CD4-positive, CD25-positive, alpha-beta regulatory T cell (primary cell): Measurements from ENCODE around the gene AHCTF1. TPM values are rescaled to one million over a fixed set of nuclear protein-coding genes. Genes with fewer than 3 reads are reported as not detected.
"Not testable (repeated sequence)": the region's sequence is repeated elsewhere in the genome, so short reads cannot be mapped to it uniquely, and the experiment has no call there.

Experiments used
- ATAC-seq, 2 donors: fragments of 150-1000 bp; cut with Tn5 transposase; one replicate each; pipeline ENCODE4 v1.10.0; 2021; ENCODE audit warnings: low read depth in 2 of 2, moderate number of reproducible peaks in 2 of 2, moderate library complexity in 1 of 2
- DNase-seq, 3 donors: peaks; one replicate each; pipeline versions ENCODE4 v3.0.0 to v3.0.0-alpha.2; 2012 to 2022; ENCODE audit warnings: mixed read lengths in 1 of 3
- H3K27ac ChIP-seq: one replicate; pipeline ENCODE4 v1.7.0; 2013; ENCODE audit warnings: mild to moderate bottlenecking, low read length; ENCODE audit not compliant: insufficient read depth, poor library complexity, severe bottlenecking
- H3K27me3 ChIP-seq: one replicate; pipeline ENCODE4 v1.7.0; 2013; ENCODE audit warnings: low read length; ENCODE audit not compliant: control insufficient read depth, insufficient read depth
- H3K36me3 ChIP-seq: one replicate; pipeline ENCODE4 v1.7.0; 2013; ENCODE audit warnings: mild to moderate bottlenecking, low read length, moderate library complexity; ENCODE audit not compliant: control insufficient read depth, insufficient read depth
- H3K4me1 ChIP-seq: 2 replicates; pipeline ENCODE4 v1.7.0; 2013; ENCODE audit warnings: mild to moderate bottlenecking, low read length; ENCODE audit not compliant: insufficient read depth, control insufficient read depth, poor library complexity, severe bottlenecking
- H3K4me3 ChIP-seq: one replicate; pipeline ENCODE4 v1.7.0; 2013; ENCODE audit warnings: low read depth, mild to moderate bottlenecking, low read length, moderate library complexity
- H3K9me3 ChIP-seq, 2 experiments: 1 replicate in 1 of 2; 2 replicates in 1 of 2; pipeline ENCODE4 v1.7.0; 2013; ENCODE audit warnings: low read length in 2 of 2, mild to moderate bottlenecking in 1 of 2, moderate library complexity in 1 of 2; ENCODE audit not compliant: control insufficient read depth in 2 of 2
- H3K27ac Mint-ChIP-seq, 3 donors: one replicate each; pipeline ENCODE4 v1.8.0; 2020 to 2022; ENCODE audit warnings: mild to moderate bottlenecking in 3 of 3, mixed read lengths in 3 of 3, moderate library complexity in 2 of 3
- H3K27me3 Mint-ChIP-seq: one replicate; pipeline ENCODE4 v1.8.0; 2022; ENCODE audit warnings: mild to moderate bottlenecking, mixed read lengths
- H3K36me3 Mint-ChIP-seq: one replicate; pipeline ENCODE4 v1.8.0; 2020; ENCODE audit warnings: mixed read lengths
- H3K4me1 Mint-ChIP-seq, 4 donors: one replicate each; pipeline ENCODE4 v1.8.0; 2020 to 2022; ENCODE audit warnings: mixed read lengths in 4 of 4, mild to moderate bottlenecking in 1 of 4
- H3K4me3 Mint-ChIP-seq, 4 donors: one replicate each; pipeline ENCODE4 v1.8.0; 2020 to 2022; ENCODE audit warnings: mild to moderate bottlenecking in 4 of 4, mixed read lengths in 4 of 4, moderate library complexity in 3 of 4
- H3K9me3 Mint-ChIP-seq, 7 donors: one replicate each; pipeline ENCODE4 v1.8.0; 2020 to 2022; ENCODE audit warnings: mixed read lengths in 7 of 7, mild to moderate bottlenecking in 3 of 7, moderate library complexity in 2 of 7
- polyA plus RNA-seq, 4 donors: library from polyadenylated mRNA; unstranded; fragments of 300-500 nt; fragmentation: Illumina TruSeq; gene quantifications; one replicate each; pipeline ENCODE4 v1.2.3, GENCODE V29; 2021
- total RNA-seq: library from RNA; stranded (reverse); gene quantifications from one replicate; pipeline ENCODE4 v1.2.3, GENCODE V29; 2022

Gene AHCTF1
- total and polyA plus RNA-seq, 5 donors from 2014 or later: 11.2 to 77.0 (median 14.4) TPM

- H3K36me3 Mint-ChIP-seq: peaks cover 46% of the 10 kb centered on the region
- peaks cover 0 to 7% (median 3%) of the 10 kb centered on the region in 4 donors for H3K4me1 Mint-ChIP-seq
- H3K36me3 ChIP-seq: peaks cover 87% of the 10 kb centered on the region
- H3K4me3 ChIP-seq: no peak overlapping the region
- H3K9me3 Mint-ChIP-seq: no peaks in the 10 kb centered on the region
- DNase-seq: no peak
- no peaks in the 10 kb centered on the region for H3K4me1 ChIP-seq
- no peak for ATAC-seq
- H3K27ac ChIP-seq: no peak overlapping the region
- no peaks in the 10 kb centered on the region for H3K27me3 Mint-ChIP-seq
- H3K4me3 Mint-ChIP-seq: no peak overlapping the region
- peak overlapping the region in 1 of 3 donors; percentile 79 for H3K27ac Mint-ChIP-seq
- no peaks in the 10 kb centered on the region for H3K27me3 ChIP-seq
- H3K9me3 ChIP-seq: no peaks in the 10 kb centered on the region
Observed at GRCh38 chr1:246860401-246860800, 71.3 kb downstream of the AHCTF1 start.

- Mint-ChIP-seq H3K4me3 (no peak overlapping the region), H3K9me3 (no peaks in the 10 kb centered on the region), H3K36me3 (peaks cover 46% of the 10 kb centered on the region), H3K27me3 (no peaks in the 10 kb centered on the region), H3K4me1 (peaks cover 0 to 7% (median under 1%) of the 10 kb centered on the region in 4 donors), H3K27ac (no peak overlapping the region)
- ATAC-seq: no peak
- H3K4me3 ChIP-seq: no peak overlapping the region
- H3K9me3 ChIP-seq: no peaks in the 10 kb centered on the region
- no peak overlapping the region for H3K27ac ChIP-seq
- H3K36me3 ChIP-seq: peaks cover 93% of the 10 kb centered on the region
- no peak for DNase-seq
- H3K4me1 ChIP-seq: no peaks in the 10 kb centered on the region
- H3K27me3 ChIP-seq: no peaks in the 10 kb centered on the region
Observed at GRCh38 chr1:246856371-246856770, 75.4 kb downstream of the AHCTF1 start.

GRCh38 chr1:246850640-246851039 lies 81.1 kb downstream of the AHCTF1 start:
- H3K27me3 ChIP-seq, H3K4me1 ChIP-seq, H3K27ac Mint-ChIP-seq, H3K9me3 Mint-ChIP-seq, H3K27me3 Mint-ChIP-seq, H3K4me1 Mint-ChIP-seq, H3K27ac ChIP-seq, H3K4me3 ChIP-seq, DNase-seq, H3K9me3 ChIP-seq, H3K4me3 Mint-ChIP-seq, ATAC-seq: not testable (repeated sequence)
- H3K36me3 Mint-ChIP-seq: peaks cover 47% of the 10 kb centered on the region
- peaks cover 85% of the 10 kb centered on the region for H3K36me3 ChIP-seq

- H3K9me3 Mint-ChIP-seq: peaks cover 0 to 1% (median 0%) of the 10 kb centered on the region in 7 donors
- no peak overlapping the region for H3K4me3 Mint-ChIP-seq
- H3K36me3 ChIP-seq: peaks cover 68% of the 10 kb centered on the region
- peaks cover 25% of the 10 kb centered on the region for H3K36me3 Mint-ChIP-seq
- no peaks in the 10 kb centered on the region for H3K4me1 ChIP-seq
- H3K4me3 ChIP-seq: no peak overlapping the region
- no peaks in the 10 kb centered on the region for H3K27me3 ChIP-seq
- ATAC-seq: no peak
- H3K27me3 Mint-ChIP-seq: no peaks in the 10 kb centered on the region
- no peaks in the 10 kb centered on the region for H3K9me3 ChIP-seq
- DNase-seq: no peak
- H3K27ac ChIP-seq: no peak overlapping the region
- H3K27ac Mint-ChIP-seq: no peak overlapping the region
- peaks cover 0 to 13% (median 3%) of the 10 kb centered on the region in 4 donors for H3K4me1 Mint-ChIP-seq
Observed at GRCh38 chr1:246843876-246844275, 87.9 kb downstream of the AHCTF1 start.

GRCh38 chr1:246840761-246841160 lies 91.0 kb downstream of the AHCTF1 start:
- peaks cover 42% of the 10 kb centered on the region for H3K36me3 ChIP-seq
- H3K4me3 ChIP-seq, H3K27ac ChIP-seq, H3K27ac Mint-ChIP-seq, H3K4me1 Mint-ChIP-seq, H3K4me3 Mint-ChIP-seq, H3K27me3 Mint-ChIP-seq, H3K9me3 ChIP-seq, ATAC-seq, DNase-seq, H3K4me1 ChIP-seq, H3K9me3 Mint-ChIP-seq, H3K27me3 ChIP-seq: not testable (repeated sequence)
- peaks cover 19% of the 10 kb centered on the region for H3K36me3 Mint-ChIP-seq

GRCh38 chr1:246838118-246838456 lies 93.7 kb downstream of the AHCTF1 start:
- no peaks in the 10 kb centered on the region for H3K27me3 Mint-ChIP-seq
- Histone ChIP-seq H3K27me3 (no peaks in the 10 kb centered on the region), H3K27ac (no peak overlapping the region), H3K36me3 (peaks cover 21% of the 10 kb centered on the region), H3K9me3 (no peaks in the 10 kb centered on the region), H3K4me3 (no peak overlapping the region), H3K4me1 (no peaks in the 10 kb centered on the region)
- DNase-seq (no peak), ATAC-seq (no peak)
- peaks cover 0 to 12% (median 4%) of the 10 kb centered on the region in 4 donors for H3K4me1 Mint-ChIP-seq
- H3K4me3 Mint-ChIP-seq: no peak overlapping the region
- no peaks in the 10 kb centered on the region for H3K9me3 Mint-ChIP-seq
- H3K27ac Mint-ChIP-seq: no peak overlapping the region
- peaks cover 14% of the 10 kb centered on the region for H3K36me3 Mint-ChIP-seq

GRCh38 chr1:246837418-246838117 lies 94.2 kb downstream of the AHCTF1 start:
- Mint-ChIP-seq H3K27me3 (no peaks in the 10 kb centered on the region), H3K27ac (peak overlapping the region in 1 of 3 donors; percentile 20), H3K4me3 (no peak overlapping the region), H3K9me3 (no peaks in the 10 kb centered on the region), H3K4me1 (peaks cover 0 to 8% (median 4%) of the 10 kb centered on the region in 4 donors), H3K36me3 (peaks cover 10% of the 10 kb centered on the region)
- Histone ChIP-seq H3K9me3 (no peaks in the 10 kb centered on the region), H3K27me3 (no peaks in the 10 kb centered on the region), H3K4me1 (no peaks in the 10 kb centered on the region), H3K27ac (no peak overlapping the region), H3K4me3 (no peak overlapping the region), H3K36me3 (peaks cover 16% of the 10 kb centered on the region)
- ATAC-seq: peak in 1 of 2 donors; percentile 38
- no peak for DNase-seq
